Immature natural killer cell (primary cell): ENCODE measurements around the gene MERTK. TPM values are rescaled to one million over a fixed set of nuclear protein-coding genes. Genes with fewer than 3 reads are reported as not detected.
A peak's percentile ranks its signal among the peaks of the same experiment; 100 is the strongest.
"Not testable (repeated sequence)": the region's sequence is repeated elsewhere in the genome, so short reads cannot be mapped to it uniquely, and the experiment has no call there.

ENCODE experiments used
- DNase-seq, 3 donors: peaks; one replicate each; pipeline ENCODE4 v3.0.0; 2022; ENCODE audit warnings: mixed read lengths in 1 of 3
- H3K27ac Mint-ChIP-seq, 6 donors: one replicate each; pipeline ENCODE4 v1.8.0; 2020; ENCODE audit warnings: mixed read lengths in 6 of 6, mild to moderate bottlenecking in 5 of 6, inconsistent platforms in 4 of 6, moderate library complexity in 3 of 6
- H3K27me3 Mint-ChIP-seq, 3 donors: one replicate each; pipeline ENCODE4 v1.8.0; 2020 to 2021; ENCODE audit warnings: low read depth in 3 of 3, mild to moderate bottlenecking in 3 of 3, mixed read lengths in 3 of 3, moderate library complexity in 3 of 3, inconsistent platforms in 1 of 3
- H3K36me3 Mint-ChIP-seq, 3 donors: one replicate each; pipeline ENCODE4 v1.8.0; 2020; ENCODE audit warnings: mixed read lengths in 3 of 3, inconsistent platforms in 2 of 3, mild to moderate bottlenecking in 2 of 3
- H3K4me1 Mint-ChIP-seq, 2 donors: one replicate each; pipeline ENCODE4 v1.8.0; 2020; ENCODE audit warnings: inconsistent platforms in 2 of 2, mild to moderate bottlenecking in 2 of 2, mixed read lengths in 2 of 2, moderate library complexity in 1 of 2
- H3K4me3 Mint-ChIP-seq, 5 donors: one replicate each; pipeline ENCODE4 v1.8.0; 2020; ENCODE audit warnings: mild to moderate bottlenecking in 5 of 5, mixed read lengths in 5 of 5, inconsistent platforms in 3 of 5, moderate library complexity in 3 of 5
- H3K9me3 Mint-ChIP-seq, 6 donors: one replicate each; pipeline ENCODE4 v1.8.0; 2020; ENCODE audit warnings: mild to moderate bottlenecking in 6 of 6, mixed read lengths in 6 of 6, inconsistent platforms in 4 of 6, moderate library complexity in 3 of 6
- polyA plus RNA-seq, 3 donors: library from polyadenylated mRNA; unstranded; fragments of 300-500 nt; fragmentation: Illumina TruSeq; gene quantifications; one replicate each; pipeline ENCODE4 v1.2.3, GENCODE V29; 2021

MERTK gene
- polyA plus RNA-seq, 3 donors from 2014 or later = 0.27 TPM; not detected in 2

- Mint-ChIP-seq H3K36me3 (no peaks in the 10 kb centered on the region), H3K27me3 (peaks cover 2 to 11% (median 2%) of the 10 kb centered on the region in 3 donors), H3K4me3 (no peak overlapping the region), H3K4me1 (peaks cover 6 to 8% of the 10 kb centered on the region in 2 donors), H3K9me3 (no peaks in the 10 kb centered on the region), H3K27ac (no peak overlapping the region)
- no peak for DNase-seq
Observed at GRCh38 chr2:111903516-111903915, 5.1 kb downstream of the MERTK start.

DNA sequence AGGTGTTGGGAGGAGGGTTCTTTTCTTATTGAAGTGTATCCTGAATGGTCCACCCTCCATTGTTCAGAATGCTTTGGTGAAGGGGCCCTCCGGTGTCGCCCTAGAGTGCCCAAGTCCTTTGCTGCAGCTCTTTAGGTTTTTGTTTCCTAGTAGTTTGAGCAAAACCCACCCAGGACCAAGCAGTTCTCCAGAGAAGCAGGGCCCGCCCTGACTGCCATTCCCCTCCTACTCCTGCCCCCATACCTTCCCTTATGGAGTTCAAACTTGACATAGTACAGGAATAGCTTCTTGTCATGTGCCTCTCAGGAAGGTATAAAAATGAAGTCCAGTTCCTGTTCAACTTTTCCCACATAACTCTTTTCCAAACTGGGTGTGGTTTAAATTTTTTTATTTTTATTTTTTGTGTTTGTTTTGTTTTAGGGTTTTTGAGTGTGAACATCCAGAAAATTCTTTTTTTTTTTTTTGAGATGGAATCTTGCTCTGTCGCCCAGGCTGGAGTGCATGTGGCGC lies 5.6 kb downstream of the MERTK start:
- Mint-ChIP-seq H3K4me1 (peaks cover 6 to 8% of the 10 kb centered on the region in 2 donors), H3K4me3 (no peak overlapping the region), H3K9me3 (no peaks in the 10 kb centered on the region), H3K27me3 (peaks cover 2 to 13% (median 2%) of the 10 kb centered on the region in 3 donors), H3K27ac (no peak overlapping the region), H3K36me3 (no peaks in the 10 kb centered on the region)
- no peak for DNase-seq

- peaks cover 0 to 6% (median 2%) of the 10 kb centered on the region in 3 donors for H3K27me3 Mint-ChIP-seq
- no peaks in the 10 kb centered on the region for H3K9me3 Mint-ChIP-seq
- no peak overlapping the region for H3K27ac Mint-ChIP-seq
- H3K4me1 Mint-ChIP-seq = peaks cover 0 to under 1% of the 10 kb centered on the region in 2 donors
- no peak for DNase-seq
- no peaks in the 10 kb centered on the region for H3K36me3 Mint-ChIP-seq
- H3K4me3 Mint-ChIP-seq = no peak overlapping the region
Observed at GRCh38 chr2:111904726-111905474, 6.5 kb downstream of the MERTK start.

DNA sequence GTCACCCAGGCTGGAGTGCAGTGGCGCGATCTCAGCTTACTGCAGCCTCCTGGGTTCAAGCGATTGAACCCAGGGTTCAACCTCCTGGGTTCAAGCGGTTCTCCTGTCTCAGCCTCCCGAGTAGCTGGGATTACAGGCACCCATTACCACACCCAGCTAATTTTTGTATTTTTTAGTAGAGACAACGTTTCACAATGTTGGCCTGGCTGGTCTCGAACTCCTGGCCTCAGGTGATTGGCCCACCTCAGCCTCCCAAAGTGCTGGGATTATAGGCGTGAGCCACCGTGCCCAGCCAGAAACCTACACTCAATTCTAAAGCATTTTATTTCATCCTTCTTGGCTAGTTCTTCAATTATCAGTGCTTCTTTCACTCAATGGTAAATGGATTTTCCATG lies 7.1 kb downstream of the MERTK start:
- H3K36me3 Mint-ChIP-seq, H3K4me3 Mint-ChIP-seq, H3K27ac Mint-ChIP-seq, H3K9me3 Mint-ChIP-seq, H3K27me3 Mint-ChIP-seq, H3K4me1 Mint-ChIP-seq, DNase-seq: not testable (repeated sequence)

GRCh38 chr2:111905990-111906735 lies 7.8 kb downstream of the MERTK start:
- Mint-ChIP-seq H3K4me1 (no peaks in the 10 kb centered on the region), H3K9me3 (no peaks in the 10 kb centered on the region), H3K27me3 (peaks cover 0 to 4% (median 2%) of the 10 kb centered on the region in 3 donors), H3K27ac (peak overlapping the region in 1 of 6 donors; percentile 44), H3K36me3 (no peaks in the 10 kb centered on the region), H3K4me3 (no peak overlapping the region)
- DNase-seq = no peak

DNA sequence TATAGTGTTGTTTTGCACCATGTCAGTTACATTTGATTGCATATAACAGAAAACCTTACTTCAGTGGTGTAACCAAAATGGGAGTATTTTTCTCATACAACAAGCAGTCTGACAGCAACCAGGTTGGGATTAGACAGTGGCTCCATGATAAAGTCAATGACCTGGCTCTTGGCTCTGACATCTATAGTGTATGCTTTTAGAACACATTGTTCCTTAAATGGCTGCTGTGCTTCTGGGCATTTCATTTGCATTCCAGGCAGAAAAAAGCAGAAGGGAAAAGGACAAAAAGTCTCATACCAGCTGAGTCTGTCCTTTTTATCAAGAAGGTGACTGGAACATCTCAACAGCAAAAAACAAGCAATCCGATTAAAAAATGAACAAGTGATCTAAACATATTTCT lies 10.2 kb downstream of the MERTK start:
- no peak for DNase-seq
- no peaks in the 10 kb centered on the region for H3K4me1 Mint-ChIP-seq
- no peaks in the 10 kb centered on the region for H3K36me3 Mint-ChIP-seq
- no peak overlapping the region for H3K27ac Mint-ChIP-seq
- H3K4me3 Mint-ChIP-seq = no peak overlapping the region
- no peaks in the 10 kb centered on the region for H3K9me3 Mint-ChIP-seq
- peaks cover 2% of the 10 kb centered on the region in 3 donors for H3K27me3 Mint-ChIP-seq

DNA sequence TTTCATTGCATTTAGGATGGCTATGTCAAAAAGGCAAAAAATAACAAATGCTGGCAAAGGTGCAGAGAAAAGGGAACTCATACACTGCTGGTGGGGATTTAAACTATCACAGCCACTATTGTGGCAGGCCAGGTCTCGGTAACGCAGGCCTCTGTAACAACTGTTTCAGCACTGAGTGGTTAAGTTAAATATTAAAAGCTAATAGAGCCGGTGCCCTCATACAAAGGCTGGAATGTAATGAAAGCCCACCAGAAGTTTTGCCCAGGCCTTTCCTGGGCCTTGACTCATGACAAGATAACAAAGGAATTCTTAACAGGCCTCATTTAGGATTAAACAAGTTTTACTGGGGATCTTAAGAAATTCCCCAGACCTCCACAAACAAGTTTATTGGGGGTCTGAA lies 10.7 kb downstream of the MERTK start:
- no peak for DNase-seq
- Mint-ChIP-seq H3K27me3 (peaks cover 2 to 5% (median 2%) of the 10 kb centered on the region in 3 donors), H3K4me1 (no peaks in the 10 kb centered on the region), H3K9me3 (no peaks in the 10 kb centered on the region), H3K27ac (no peak overlapping the region), H3K36me3 (no peaks in the 10 kb centered on the region), H3K4me3 (no peak overlapping the region)

DNA sequence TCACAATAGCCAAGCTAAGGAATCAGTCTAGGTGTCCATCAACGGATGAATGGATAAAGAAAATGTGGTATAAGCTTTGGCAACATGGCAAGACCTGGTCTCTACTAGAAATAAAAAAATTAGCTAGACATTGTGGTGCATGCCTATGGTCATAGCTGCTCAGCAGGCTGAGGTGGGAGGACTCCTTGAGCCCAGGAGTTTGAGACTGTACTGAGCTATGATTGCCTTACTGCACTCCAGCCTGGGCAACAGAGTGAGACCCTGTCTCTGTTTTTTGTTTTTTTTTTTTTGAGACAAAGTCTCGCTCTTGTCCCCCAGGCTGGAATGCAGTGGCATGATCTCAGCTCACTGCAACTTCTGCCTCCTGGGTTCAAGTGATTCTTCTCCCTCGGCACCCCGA lies 11.6 kb downstream of the MERTK start:
- not testable (repeated sequence) for H3K27ac Mint-ChIP-seq, H3K27me3 Mint-ChIP-seq, DNase-seq

DNA sequence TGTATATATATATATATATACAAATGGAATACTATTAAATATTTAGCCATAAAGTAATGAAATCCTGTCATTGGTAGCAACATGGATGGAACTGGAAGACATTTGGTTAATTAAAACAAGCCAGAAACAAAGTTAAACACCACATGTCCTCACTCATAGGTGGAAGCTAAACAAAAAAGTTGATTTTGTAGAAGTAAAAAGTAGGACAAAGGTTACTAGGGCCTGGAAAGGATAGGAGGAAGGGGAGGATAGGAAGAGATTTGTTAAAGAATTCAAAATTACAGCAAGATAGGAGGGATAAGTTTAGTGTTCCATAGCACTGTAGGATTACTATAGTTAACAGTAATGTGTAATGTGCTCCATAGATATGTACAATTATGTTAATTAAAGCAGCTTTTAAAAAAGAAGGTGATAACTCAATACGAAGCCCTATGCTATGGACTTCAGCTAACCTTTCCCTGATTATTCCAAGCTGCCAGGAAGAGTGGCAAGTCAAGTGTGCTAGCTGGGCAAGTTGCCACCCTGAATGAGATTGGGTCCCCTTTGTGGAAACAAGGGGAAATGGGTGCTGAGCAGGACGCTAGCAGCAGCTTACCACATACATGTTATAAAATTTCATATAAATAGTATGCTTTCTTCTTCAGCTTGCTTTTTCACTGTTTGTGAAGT lies 12.3 kb downstream of the MERTK start:
- DNase-seq = no peak
- no peak overlapping the region for H3K4me3 Mint-ChIP-seq
- no peaks in the 10 kb centered on the region for H3K36me3 Mint-ChIP-seq
- no peaks in the 10 kb centered on the region for H3K9me3 Mint-ChIP-seq
- no peaks in the 10 kb centered on the region for H3K4me1 Mint-ChIP-seq
- H3K27me3 Mint-ChIP-seq = peaks cover 2 to 5% (median 2%) of the 10 kb centered on the region in 3 donors
- no peak overlapping the region for H3K27ac Mint-ChIP-seq

More for the DNA sequence above, 11.6 kb downstream of the MERTK start:
- not testable (repeated sequence) for H3K4me3 Mint-ChIP-seq, H3K36me3 Mint-ChIP-seq, H3K9me3 Mint-ChIP-seq, H3K4me1 Mint-ChIP-seq

- not testable (repeated sequence) for H3K4me3 Mint-ChIP-seq, H3K27ac Mint-ChIP-seq, DNase-seq, H3K36me3 Mint-ChIP-seq, H3K4me1 Mint-ChIP-seq, H3K27me3 Mint-ChIP-seq, H3K9me3 Mint-ChIP-seq
Observed at GRCh38 chr2:111911295-111911977, 13.0 kb downstream of the MERTK start.

DNA sequence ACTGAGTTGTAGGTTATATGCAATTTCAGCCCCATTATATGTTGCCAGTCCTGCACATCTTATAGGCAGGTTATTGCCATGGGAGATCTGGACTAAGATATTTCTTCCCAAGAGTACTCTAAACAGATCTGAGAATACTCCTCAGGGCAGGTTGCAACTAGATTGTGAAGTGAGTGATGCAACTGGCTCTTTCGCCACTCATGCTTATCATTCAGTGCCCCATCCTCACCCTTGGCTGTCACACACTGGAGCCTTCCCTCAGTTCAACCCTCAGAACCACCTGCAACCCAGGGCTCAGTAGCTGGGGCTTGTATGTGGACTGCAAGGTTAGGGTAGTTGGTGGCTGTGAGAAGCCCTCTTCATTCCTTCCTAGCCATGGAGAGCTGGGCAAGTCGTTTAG lies 14.1 kb downstream of the MERTK start:
- H3K27me3 Mint-ChIP-seq = peaks cover 2 to 5% (median 4%) of the 10 kb centered on the region in 3 donors
- H3K4me3 Mint-ChIP-seq = no peak overlapping the region
- H3K36me3 Mint-ChIP-seq = no peaks in the 10 kb centered on the region

DNA sequence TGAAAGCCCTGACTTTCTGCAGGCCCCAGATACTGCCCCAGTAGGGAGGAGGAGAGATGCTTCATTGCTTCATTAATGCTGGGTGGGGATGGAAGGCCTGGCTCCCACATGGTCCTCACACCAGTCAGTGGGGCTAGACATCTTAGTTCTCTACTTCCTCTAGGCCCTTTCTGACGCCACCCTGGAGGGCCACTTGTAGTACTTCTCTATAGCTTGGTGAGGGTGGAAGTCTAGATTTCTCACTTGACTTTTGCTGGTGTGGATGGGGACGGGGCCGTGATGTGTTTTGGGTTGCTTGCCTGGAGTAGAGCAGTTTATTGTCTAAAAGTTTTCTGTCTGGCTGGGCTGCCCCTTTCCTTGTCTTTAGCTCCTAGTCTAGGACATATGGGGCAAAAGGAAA lies 18.7 kb downstream of the MERTK start:
- H3K27me3 Mint-ChIP-seq = peaks cover 0 to 9% (median 5%) of the 10 kb centered on the region in 3 donors
- DNase-seq = no peak
- no peak overlapping the region for H3K27ac Mint-ChIP-seq
- no peaks in the 10 kb centered on the region for H3K4me1 Mint-ChIP-seq
- no peaks in the 10 kb centered on the region for H3K36me3 Mint-ChIP-seq
- no peak overlapping the region for H3K4me3 Mint-ChIP-seq
- no peaks in the 10 kb centered on the region for H3K9me3 Mint-ChIP-seq

More for the DNA sequence above, 14.1 kb downstream of the MERTK start:
- H3K4me1 Mint-ChIP-seq = no peaks in the 10 kb centered on the region
- DNase-seq = no peak
- H3K27ac Mint-ChIP-seq = no peak overlapping the region
- no peaks in the 10 kb centered on the region for H3K9me3 Mint-ChIP-seq

DNA sequence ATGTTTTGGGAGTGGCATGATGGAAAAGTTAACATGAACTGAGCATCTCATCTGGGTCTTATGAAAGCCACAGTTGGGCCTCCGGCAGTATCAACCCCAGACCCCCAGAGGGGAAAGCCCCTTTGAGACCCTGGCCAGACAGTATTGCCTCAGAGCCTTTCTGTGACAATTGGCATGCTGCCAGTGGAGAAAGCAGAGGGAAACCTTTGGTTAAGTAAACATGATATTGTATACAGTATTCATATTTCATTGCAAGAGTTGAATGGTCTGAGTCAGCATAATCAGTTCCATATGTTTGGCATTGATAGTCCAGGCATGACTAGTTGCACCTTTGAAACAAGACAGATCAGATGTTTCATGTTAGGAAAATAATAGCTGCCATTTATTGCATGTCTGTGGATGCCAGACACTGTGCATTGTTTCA lies 20.0 kb downstream of the MERTK start:
- no peak for DNase-seq
- Mint-ChIP-seq H3K36me3 (no peaks in the 10 kb centered on the region), H3K4me1 (no peaks in the 10 kb centered on the region), H3K4me3 (no peak overlapping the region), H3K27me3 (peaks cover 0 to 8% (median 2%) of the 10 kb centered on the region in 3 donors), H3K9me3 (no peaks in the 10 kb centered on the region), H3K27ac (peak overlapping the region in 1 of 6 donors; percentile 33)
